Measurements from ENCODE around the gene TIAM1.

Gene TIAM1

DNA sequence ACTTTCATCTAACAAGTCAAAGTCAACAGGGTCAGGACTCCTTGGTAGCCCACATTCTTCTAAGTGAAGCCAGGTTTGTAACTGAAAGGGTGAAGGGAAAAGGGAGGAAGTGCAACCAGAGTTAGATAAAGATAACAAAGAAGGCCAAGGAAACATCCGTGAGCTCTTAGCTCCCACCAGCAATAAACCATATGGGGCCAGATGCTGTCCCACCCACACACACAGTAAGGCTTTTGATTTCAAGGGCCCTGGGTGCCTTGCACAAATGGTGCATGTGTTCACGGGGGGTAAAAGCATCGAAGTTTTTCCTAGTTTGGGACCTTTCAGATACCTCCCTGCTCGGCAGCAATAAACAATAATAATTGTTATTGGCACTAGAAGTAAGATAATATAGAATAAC is 5.1 kb upstream of the TIAM1 start:
- ATAC-seq (ENCODE audit: low read depth), result no peak
- Histone ChIP-seq H3K4me1 (ENCODE audit: insufficient read depth, poor library complexity, severe bottlenecking) (peaks cover 22% of the 10 kb centered on the region), H3K27ac (ENCODE audit: poor library complexity, severe bottlenecking) (no peak overlapping the region), H3K4me3 (ENCODE audit: severe bottlenecking) (no peak overlapping the region), H3K27me3 (ENCODE audit: insufficient read depth, poor library complexity, severe bottlenecking) (peaks cover 5% of the 10 kb centered on the region), H3K36me3 (ENCODE audit: low read depth) (no peaks in the 10 kb centered on the region), H3K9me3 (ENCODE audit: severe bottlenecking) (no peaks in the 10 kb centered on the region)
- no peak for DNase-seq (ENCODE audit: low spot score)
- no peak for TF ChIP-seq CTCF (IDR thresholded peaks at IDR 0.05; ENCODE audit: poor library complexity, severe bottlenecking)

- no peak for ATAC-seq (ENCODE audit: low read depth)
- H3K36me3 ChIP-seq (ENCODE audit: low read depth), result no peaks in the 10 kb centered on the region
- no peaks in the 10 kb centered on the region for H3K9me3 ChIP-seq (ENCODE audit: severe bottlenecking)
- no peak overlapping the region for H3K4me3 ChIP-seq (ENCODE audit: severe bottlenecking)
- peaks cover 6% of the 10 kb centered on the region for H3K27me3 ChIP-seq (ENCODE audit: insufficient read depth, poor library complexity, severe bottlenecking)
- no peak overlapping the region for H3K27ac ChIP-seq (ENCODE audit: poor library complexity, severe bottlenecking)
- no peak for DNase-seq (ENCODE audit: low spot score)
- peaks cover 17% of the 10 kb centered on the region for H3K4me1 ChIP-seq (ENCODE audit: insufficient read depth, poor library complexity, severe bottlenecking)
- no peak for TF ChIP-seq CTCF (IDR thresholded peaks at IDR 0.05; ENCODE audit: poor library complexity, severe bottlenecking)
Observed at GRCh38 chr21:31348188-31348587, 4.1 kb upstream of the TIAM1 start.

- Histone ChIP-seq H3K36me3 (ENCODE audit: low read depth) (no peaks in the 10 kb centered on the region), H3K9me3 (ENCODE audit: severe bottlenecking) (no peaks in the 10 kb centered on the region), H3K4me1 (ENCODE audit: insufficient read depth, poor library complexity, severe bottlenecking) (peaks cover 17% of the 10 kb centered on the region), H3K4me3 (ENCODE audit: severe bottlenecking) (no peak overlapping the region), H3K27me3 (ENCODE audit: insufficient read depth, poor library complexity, severe bottlenecking) (peaks cover 6% of the 10 kb centered on the region), H3K27ac (ENCODE audit: poor library complexity, severe bottlenecking) (no peak overlapping the region)
- ATAC-seq (ENCODE audit: low read depth), result peak; percentile 35; the same call in 1 of the 3 replicates
- DNase-seq (ENCODE audit: low spot score), result no peak
- peak; percentile 77 for TF ChIP-seq CTCF (IDR thresholded peaks at IDR 0.05; ENCODE audit: poor library complexity, severe bottlenecking)
Observed at GRCh38 chr21:31347435-31348032, 3.5 kb upstream of the TIAM1 start.

GRCh38 chr21:31346256-31346821 is 2.3 kb upstream of the TIAM1 start:
- H3K36me3 ChIP-seq (ENCODE audit: low read depth), result no peaks in the 10 kb centered on the region
- TF ChIP-seq CTCF (IDR thresholded peaks at IDR 0.05; ENCODE audit: poor library complexity, severe bottlenecking), result no peak
- no peak for DNase-seq (ENCODE audit: low spot score)
- no peak overlapping the region for H3K27ac ChIP-seq (ENCODE audit: poor library complexity, severe bottlenecking)
- H3K27me3 ChIP-seq (ENCODE audit: insufficient read depth, poor library complexity, severe bottlenecking), result peaks cover 9% of the 10 kb centered on the region
- H3K4me3 ChIP-seq (ENCODE audit: severe bottlenecking), result no peak overlapping the region
- no peak for ATAC-seq (ENCODE audit: low read depth)
- peaks cover 8% of the 10 kb centered on the region for H3K4me1 ChIP-seq (ENCODE audit: insufficient read depth, poor library complexity, severe bottlenecking)
- no peaks in the 10 kb centered on the region for H3K9me3 ChIP-seq (ENCODE audit: severe bottlenecking)

DNA sequence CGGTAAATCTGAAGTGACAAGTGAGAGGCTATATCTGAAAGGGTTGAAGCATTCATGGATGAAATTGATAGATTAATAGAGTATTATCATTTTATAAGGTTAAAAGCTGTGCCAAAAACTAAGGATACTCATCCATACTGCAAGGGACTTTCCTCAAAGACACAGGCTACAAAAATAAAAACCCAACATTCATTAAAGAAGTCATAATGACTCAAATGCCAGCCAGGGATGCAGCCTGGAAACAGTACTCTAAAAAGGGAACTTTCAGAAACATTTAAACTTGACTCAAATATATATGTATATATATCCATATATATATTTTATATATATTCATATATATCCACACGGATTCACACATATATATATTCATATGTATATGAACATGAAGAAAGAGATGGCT is 1.1 kb upstream of the TIAM1 start:
- H3K4me3 ChIP-seq (ENCODE audit: severe bottlenecking), result no peak overlapping the region
- H3K4me1 ChIP-seq (ENCODE audit: insufficient read depth, poor library complexity, severe bottlenecking), result peaks cover 3% of the 10 kb centered on the region
- H3K9me3 ChIP-seq (ENCODE audit: severe bottlenecking), result no peaks in the 10 kb centered on the region
- ATAC-seq (ENCODE audit: low read depth) (no peak), DNase-seq (ENCODE audit: low spot score) (no peak)
- no peak overlapping the region for H3K27ac ChIP-seq (ENCODE audit: poor library complexity, severe bottlenecking)
- no peak for TF ChIP-seq CTCF (IDR thresholded peaks at IDR 0.05; ENCODE audit: poor library complexity, severe bottlenecking)
- H3K36me3 ChIP-seq (ENCODE audit: low read depth), result no peaks in the 10 kb centered on the region
- H3K27me3 ChIP-seq (ENCODE audit: insufficient read depth, poor library complexity, severe bottlenecking), result peaks cover 10% of the 10 kb centered on the region

Measured in RWPE2 (cell line).